C4-2B (cell line): Measurements from ENCODE around the gene DBH.

Experiments
- CTCF ChIP-seq: fragments of 450-650 bp; conservative IDR thresholded peaks from 2 replicates; pipeline ENCODE4 v1.5.1; 2017; ENCODE audit warnings: mild to moderate bottlenecking
- ZFX ChIP-seq: fragments of 450-650 bp; IDR thresholded peaks from 2 replicates; pipeline ENCODE4 v1.6.1; 2017

- TF ChIP-seq CTCF, result no peak
- no peak for TF ChIP-seq ZFX
These were observed 35.2 kb downstream of the DBH start for GRCh38 chr9:133671371-133671770.
